Inflammatory macrophage (primary cell): ENCODE data around the gene PBX1.

Experiments
- DNase-seq, 2 donors: peaks; one replicate each; pipeline ENCODE4 v3.0.0-alpha.2; 2020 to 2022

The PBX1 gene

DNA sequence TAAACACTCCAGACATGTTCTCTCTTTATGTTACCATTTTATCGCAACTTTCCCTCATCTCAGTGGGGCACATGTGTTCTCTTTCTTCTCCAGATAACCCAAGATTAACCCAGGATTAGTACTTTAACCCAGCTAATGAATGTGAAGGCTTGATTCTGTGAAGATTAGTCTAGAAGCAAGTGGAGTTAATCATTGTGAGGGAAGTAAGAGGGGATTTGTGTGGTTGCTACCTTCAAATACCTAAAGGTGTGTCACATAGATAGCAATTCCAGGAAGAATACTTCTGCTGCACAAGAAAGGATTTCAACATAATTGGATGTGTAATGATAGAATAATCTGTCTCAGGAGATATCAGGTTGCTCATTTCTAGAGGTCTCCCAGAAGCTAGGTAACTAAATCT is 327.1 kb downstream of the PBX1 start:
- no peak for DNase-seq

GRCh38 chr1:164891615-164892014 is 332.6 kb downstream of the PBX1 start:
- DNase-seq: no peak

GRCh38 chr1:164895026-164895912 is 336.3 kb downstream of the PBX1 start:
- DNase-seq: no peak

GRCh38 chr1:164901031-164901430 is 342.0 kb downstream of the PBX1 start:
- DNase-seq: no peak
